Panc1 (cell line): ENCODE measurements around the gene IL34. TPM values are rescaled to one million over a fixed set of nuclear protein-coding genes. Genes with fewer than 3 reads are reported as not detected.
"Not testable (repeated sequence)": the region's sequence is repeated elsewhere in the genome, so short reads cannot be mapped to it uniquely, and the experiment has no call there.

Source experiments
- ATAC-seq: fragments of 200-7000 bp; cut with Tn5 transposase; 2 replicates; pipeline ENCODE4 v1.9.1; 2020; ENCODE audit warnings: mild to moderate bottlenecking, moderate library complexity
- BruUV-seq: library from RNA; stranded (reverse); fragments of 400-500 nt; replicated peaks from 2 replicates; lab custom pipeline; 2021; lab: Mats Ljungman, UMichigan
- CTCF ChIA-PET: fragments of 300-600 bp; sonication (Branson Sonifier 250); formaldehyde crosslinking; loops from one replicate; lab custom pipeline; 2022; ENCODE audit warnings: antibody characterized with exemption; lab: Charles Lee
- POLR2A ChIA-PET: fragments of 300-600 bp; sonication (Branson Sonifier 250); formaldehyde crosslinking; loops from one replicate; lab custom pipeline; 2022; ENCODE audit warnings: antibody characterized with exemption; lab: Charles Lee
- DNase-seq: peaks from one replicate; pipeline ENCODE4 v3.0.0-alpha.2; 2010; ENCODE audit warnings: low read depth, low spot score
- H3K27ac ChIP-seq: 2 replicates; pipeline ENCODE4 v1.5.1; 2011; ENCODE audit warnings: mild to moderate bottlenecking, low read length, inconsistent platforms
- H3K27me3 ChIP-seq: fragments of 200-500 bp; sonication (Bioruptor generic); 2 replicates; pipeline ENCODE4 v1.6.0; 2014; ENCODE audit warnings: low read length, inconsistent platforms; ENCODE audit not compliant: control insufficient read depth, insufficient read depth
- H3K36me3 ChIP-seq: fragments of 200-500 bp; sonication (Bioruptor generic); 2 replicates; pipeline ENCODE4 v1.5.1; 2014; ENCODE audit warnings: inconsistent platforms, mild to moderate bottlenecking, low read length, moderate library complexity; ENCODE audit not compliant: control insufficient read depth, insufficient read depth
- H3K4me1 ChIP-seq: 2 replicates; pipeline ENCODE4 v1.5.1; 2011; ENCODE audit warnings: inconsistent platforms, mild to moderate bottlenecking, low read length, moderate library complexity; ENCODE audit not compliant: control insufficient read depth, insufficient read depth
- H3K4me3 ChIP-seq, 2 experiments: 2 replicates each; pipeline ENCODE4 v1.5.1; 2011 to 2012; ENCODE audit warnings: low read depth in 2 of 2, low read length in 2 of 2, mild to moderate bottlenecking in 2 of 2, inconsistent platforms in 1 of 2, moderate library complexity in 1 of 2
- H3K9me3 ChIP-seq: fragments of 200-500 bp; sonication (Bioruptor generic); 2 replicates; pipeline ENCODE4 v1.5.1; 2014; ENCODE audit warnings: low read depth, mild to moderate bottlenecking, inconsistent platforms, low read length, moderate library complexity; ENCODE audit not compliant: control insufficient read depth, insufficient read depth
- POLR2AphosphoS5 ChIP-seq: IDR thresholded peaks from 2 replicates; pipeline ENCODE4 v1.6.1; 2012; ENCODE audit warnings: mild to moderate bottlenecking, low read depth, low read length, moderate library complexity
- SIN3A ChIP-seq: IDR thresholded peaks from 2 replicates; pipeline ENCODE4 v1.6.1; 2012; ENCODE audit warnings: low read depth, mild to moderate bottlenecking, low read length, moderate library complexity, borderline replicate concordance; ENCODE audit not compliant: insufficient read depth
- TCF7L2 ChIP-seq: IDR thresholded peaks from 2 replicates; pipeline ENCODE4 v1.6.1; 2011; ENCODE audit warnings: mild to moderate bottlenecking, low read depth, low read length, inconsistent platforms
- in situ Hi-C: cut with HindIII; loops from 2 replicates; pipeline ENCODE4 v1.10.0; 2016; ENCODE audit warnings: low sequenced_read_pairs, low pct_unique_long_range_greater_than_20kb
- intact Hi-C: fragments of 100-400 bp; cut with micrococcal nuclease; formaldehyde crosslinking; loops from one replicate; pipeline ENCODE4 v1.10.0; 2022; ENCODE audit not compliant: unreplicated experiment
- total RNA-seq: library from RNA; stranded (reverse); gene quantifications from one replicate; pipeline ENCODE4 v1.2.1, GENCODE V29; 2021; ENCODE audit not compliant: unreplicated experiment
- TF ChIP-seq, protein P1 (sequence below), 2 experiments: IDR thresholded peaks; 2 replicates each; pipeline ENCODE4 v1.6.1; 2011 to 2012; ENCODE audit warnings: low read depth in 2 of 2, control low read depth in 1 of 2, low read length in 1 of 2, mild to moderate bottlenecking in 1 of 2, moderate library complexity in 1 of 2; ENCODE audit not compliant: insufficient read depth in 1 of 2
- TF ChIP-seq, protein P2 (sequence below): fragments of 450-650 bp; IDR thresholded peaks from 2 replicates; pipeline ENCODE4 v1.5.1; 2017; ENCODE audit warnings: mild to moderate bottlenecking

The IL34 gene
- total RNA-seq, 1 experiment from 2014 or later, result 5.8 TPM

DNA sequence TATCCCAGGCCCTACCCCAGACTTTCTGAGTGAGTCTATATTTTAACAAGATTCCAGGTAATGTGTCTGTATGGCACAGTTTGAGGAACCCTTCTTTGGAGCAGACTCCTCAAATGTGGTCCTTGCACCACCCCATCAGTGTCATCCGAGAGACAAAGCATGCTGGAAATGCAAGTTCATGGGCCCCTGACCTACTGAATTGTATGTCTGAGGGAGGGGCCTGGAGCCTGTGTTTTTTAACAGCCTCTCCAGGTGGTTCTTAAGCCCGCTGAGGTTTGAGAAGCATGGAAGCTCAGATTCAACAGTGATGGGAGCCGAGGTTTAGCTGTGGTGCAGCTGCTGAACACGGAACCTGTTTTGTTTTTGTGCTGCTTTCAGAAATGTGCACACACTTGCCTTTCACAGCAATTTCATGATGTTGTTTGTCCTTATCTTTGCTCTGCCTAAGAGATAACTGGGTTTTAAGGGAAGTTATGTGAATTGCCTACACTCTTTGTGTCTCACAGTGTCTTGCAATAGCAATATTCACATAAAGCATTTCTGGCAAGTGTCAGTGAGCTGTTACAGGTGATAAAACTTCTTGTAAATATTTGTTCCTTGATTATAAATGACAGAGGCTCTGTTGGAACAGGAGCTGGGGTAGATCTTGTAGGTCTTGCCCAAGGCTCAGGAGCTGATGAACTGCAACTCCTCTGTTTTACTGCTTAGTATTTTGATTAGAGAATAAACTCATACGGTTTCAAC, 32.0 kb upstream of the IL34 start:
- Histone ChIP-seq H3K4me1 (0 out of 2 replicates have a peak, but pooled peaks cover 3% of the 10 kb centered on the region), H3K9me3 (no peaks in the 10 kb centered on the region), H3K4me3 (no peak overlapping the region), H3K36me3 (no peaks in the 10 kb centered on the region), H3K27ac (peak overlapping the region; percentile 65), H3K27me3 (no peaks in the 10 kb centered on the region)
- ChIA-PET CTCF (no interaction called here), POLR2A (no interaction called here)
- BruUV-seq, result no TSS peak
- TF ChIP-seq TCF7L2, result peak; percentile 86
- TF ChIP-seq, protein P1, sequence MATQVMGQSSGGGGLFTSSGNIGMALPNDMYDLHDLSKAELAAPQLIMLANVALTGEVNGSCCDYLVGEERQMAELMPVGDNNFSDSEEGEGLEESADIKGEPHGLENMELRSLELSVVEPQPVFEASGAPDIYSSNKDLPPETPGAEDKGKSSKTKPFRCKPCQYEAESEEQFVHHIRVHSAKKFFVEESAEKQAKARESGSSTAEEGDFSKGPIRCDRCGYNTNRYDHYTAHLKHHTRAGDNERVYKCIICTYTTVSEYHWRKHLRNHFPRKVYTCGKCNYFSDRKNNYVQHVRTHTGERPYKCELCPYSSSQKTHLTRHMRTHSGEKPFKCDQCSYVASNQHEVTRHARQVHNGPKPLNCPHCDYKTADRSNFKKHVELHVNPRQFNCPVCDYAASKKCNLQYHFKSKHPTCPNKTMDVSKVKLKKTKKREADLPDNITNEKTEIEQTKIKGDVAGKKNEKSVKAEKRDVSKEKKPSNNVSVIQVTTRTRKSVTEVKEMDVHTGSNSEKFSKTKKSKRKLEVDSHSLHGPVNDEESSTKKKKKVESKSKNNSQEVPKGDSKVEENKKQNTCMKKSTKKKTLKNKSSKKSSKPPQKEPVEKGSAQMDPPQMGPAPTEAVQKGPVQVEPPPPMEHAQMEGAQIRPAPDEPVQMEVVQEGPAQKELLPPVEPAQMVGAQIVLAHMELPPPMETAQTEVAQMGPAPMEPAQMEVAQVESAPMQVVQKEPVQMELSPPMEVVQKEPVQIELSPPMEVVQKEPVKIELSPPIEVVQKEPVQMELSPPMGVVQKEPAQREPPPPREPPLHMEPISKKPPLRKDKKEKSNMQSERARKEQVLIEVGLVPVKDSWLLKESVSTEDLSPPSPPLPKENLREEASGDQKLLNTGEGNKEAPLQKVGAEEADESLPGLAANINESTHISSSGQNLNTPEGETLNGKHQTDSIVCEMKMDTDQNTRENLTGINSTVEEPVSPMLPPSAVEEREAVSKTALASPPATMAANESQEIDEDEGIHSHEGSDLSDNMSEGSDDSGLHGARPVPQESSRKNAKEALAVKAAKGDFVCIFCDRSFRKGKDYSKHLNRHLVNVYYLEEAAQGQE (IDR thresholded peaks at IDR 0.05; ENCODE audit: insufficient read depth in 1 of 2, low read depth in 2 of 2, low read length in 1 of 2), result no peak
- TF ChIP-seq, protein P2, sequence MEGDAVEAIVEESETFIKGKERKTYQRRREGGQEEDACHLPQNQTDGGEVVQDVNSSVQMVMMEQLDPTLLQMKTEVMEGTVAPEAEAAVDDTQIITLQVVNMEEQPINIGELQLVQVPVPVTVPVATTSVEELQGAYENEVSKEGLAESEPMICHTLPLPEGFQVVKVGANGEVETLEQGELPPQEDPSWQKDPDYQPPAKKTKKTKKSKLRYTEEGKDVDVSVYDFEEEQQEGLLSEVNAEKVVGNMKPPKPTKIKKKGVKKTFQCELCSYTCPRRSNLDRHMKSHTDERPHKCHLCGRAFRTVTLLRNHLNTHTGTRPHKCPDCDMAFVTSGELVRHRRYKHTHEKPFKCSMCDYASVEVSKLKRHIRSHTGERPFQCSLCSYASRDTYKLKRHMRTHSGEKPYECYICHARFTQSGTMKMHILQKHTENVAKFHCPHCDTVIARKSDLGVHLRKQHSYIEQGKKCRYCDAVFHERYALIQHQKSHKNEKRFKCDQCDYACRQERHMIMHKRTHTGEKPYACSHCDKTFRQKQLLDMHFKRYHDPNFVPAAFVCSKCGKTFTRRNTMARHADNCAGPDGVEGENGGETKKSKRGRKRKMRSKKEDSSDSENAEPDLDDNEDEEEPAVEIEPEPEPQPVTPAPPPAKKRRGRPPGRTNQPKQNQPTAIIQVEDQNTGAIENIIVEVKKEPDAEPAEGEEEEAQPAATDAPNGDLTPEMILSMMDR, result no peak
- ATAC-seq, result peak; percentile 48; the same call in 1 of the 2 replicates
- in situ Hi-C loops, result no loop called here
- no peak for DNase-seq
- intact Hi-C loops, result no loop called here

DNA sequence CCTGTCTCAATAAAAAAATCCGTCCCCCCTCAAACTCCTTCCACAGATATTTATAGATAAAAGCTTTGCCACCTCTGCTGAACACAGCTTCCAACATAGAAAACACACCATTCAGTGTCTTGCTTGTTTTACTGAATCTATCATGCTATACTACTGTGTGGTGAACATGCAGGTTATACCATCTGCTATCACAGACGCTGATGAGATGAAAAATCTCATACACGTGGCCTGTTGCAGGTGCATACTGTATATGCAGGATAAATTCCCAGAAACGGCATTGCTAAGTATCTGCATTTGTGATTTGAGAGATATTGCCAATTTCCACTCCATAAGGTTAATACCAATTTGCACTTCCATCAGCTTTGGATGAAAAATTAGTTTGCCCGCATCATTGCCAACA, 30.4 kb upstream of the IL34 start:
- TF ChIP-seq POLR2AphosphoS5 (no peak), TCF7L2 (no peak), SIN3A (no peak)
- TF ChIP-seq, protein P2, result no peak
- TF ChIP-seq, protein P1 (IDR thresholded peaks at IDR 0.05; ENCODE audit: insufficient read depth in 1 of 2, low read depth in 2 of 2, low read length in 1 of 2), result no peak
- DNase-seq (no peak), ATAC-seq (no peak)
- Histone ChIP-seq H3K36me3 (no peaks in the 10 kb centered on the region), H3K4me3 (no peak overlapping the region), H3K4me1 (0 out of 2 replicates have a peak, but pooled peaks cover 3% of the 10 kb centered on the region), H3K9me3 (no peaks in the 10 kb centered on the region), H3K27me3 (no peaks in the 10 kb centered on the region), H3K27ac (no peak overlapping the region; the same call in 1 of the 2 replicates)
- in situ Hi-C loops (no loop called here), intact Hi-C loops (no loop called here)
- BruUV-seq, result no TSS peak
- POLR2A ChIA-PET, result no interaction called here
- CTCF ChIA-PET, result no interaction called here

DNA sequence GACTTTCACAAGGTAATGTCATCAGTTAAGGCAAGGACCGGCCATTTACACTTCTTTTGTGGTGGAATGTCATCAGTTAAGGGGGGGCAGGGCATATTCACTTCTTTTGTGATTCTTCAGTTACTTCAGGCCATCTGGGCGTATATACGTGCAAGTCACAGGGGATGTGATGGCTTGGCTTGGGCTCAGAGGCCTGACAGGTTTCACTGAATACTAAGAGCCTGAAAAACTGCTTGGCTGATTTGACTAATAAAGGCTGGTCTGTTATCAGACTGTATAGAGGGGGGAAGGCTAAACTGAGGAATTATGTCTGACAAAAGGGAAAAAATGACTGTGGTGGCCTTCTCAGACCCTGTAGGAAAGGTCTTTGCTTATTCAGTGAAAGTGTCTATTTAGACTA, 24.5 kb upstream of the IL34 start:
- POLR2A ChIA-PET, CTCF ChIA-PET, H3K36me3 ChIP-seq, in situ Hi-C loops, ATAC-seq, H3K4me3 ChIP-seq, BruUV-seq, intact Hi-C loops, H3K27ac ChIP-seq, H3K4me1 ChIP-seq, H3K27me3 ChIP-seq, H3K9me3 ChIP-seq, DNase-seq: not testable (repeated sequence)
